HG03520 (cell line): ENCODE results near the gene RPEL1.

Source experiments
- ATAC-seq: cut with Tn5 transposase; IDR thresholded peaks from one replicate; pipeline ENCODE4 v1.9.1; 2021; ENCODE audit warnings: mild to moderate bottlenecking, moderate library complexity; ENCODE audit not compliant: unreplicated experiment

RPEL1 gene

GRCh38 chr10:103278537-103278823 lies 32.8 kb downstream of the RPEL1 start:
- ATAC-seq: no peak

DNA sequence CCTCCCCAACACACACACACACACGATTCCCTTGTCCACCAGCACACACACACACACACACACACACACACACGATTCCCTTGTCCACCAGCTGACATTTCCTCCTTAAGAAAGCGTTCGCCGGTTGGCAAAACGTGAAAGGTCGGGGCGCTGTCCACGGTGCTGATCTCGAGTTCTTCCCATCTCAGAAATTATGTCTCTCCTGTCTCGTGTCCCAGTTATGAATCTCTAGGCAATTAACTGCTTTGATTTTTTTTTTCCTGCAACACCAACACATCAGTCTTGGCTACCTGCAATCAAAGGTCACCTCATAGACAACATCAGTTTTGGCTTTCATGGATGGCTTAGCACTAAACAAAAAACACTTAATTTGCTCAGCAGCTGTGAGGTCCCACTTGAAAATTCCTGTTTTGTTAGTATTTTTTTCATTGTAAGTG lies 33.2 kb downstream of the RPEL1 start:
- ATAC-seq: no peak

DNA sequence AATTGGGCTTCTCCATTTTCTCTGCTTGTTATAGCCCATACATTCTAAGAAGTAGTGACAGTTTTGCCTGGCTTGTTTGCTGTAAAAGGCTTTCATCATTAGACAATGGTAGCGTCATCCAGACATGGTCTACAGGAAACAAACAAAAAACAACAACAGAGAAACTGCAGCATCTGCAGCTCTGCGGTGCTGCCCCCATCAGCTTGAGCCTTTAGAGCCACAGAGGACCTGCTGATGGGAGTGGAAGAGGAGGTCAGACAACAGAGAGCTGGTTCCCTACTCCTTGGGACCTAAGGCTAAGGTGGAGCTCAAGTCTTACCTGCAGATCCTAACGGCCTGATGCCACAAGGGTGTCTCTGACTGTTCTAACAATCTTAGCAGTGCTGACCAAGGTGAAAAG lies 34.3 kb downstream of the RPEL1 start:
- ATAC-seq: no peak

GRCh38 chr10:103280506-103280905 lies 34.8 kb downstream of the RPEL1 start:
- ATAC-seq: no peak

DNA sequence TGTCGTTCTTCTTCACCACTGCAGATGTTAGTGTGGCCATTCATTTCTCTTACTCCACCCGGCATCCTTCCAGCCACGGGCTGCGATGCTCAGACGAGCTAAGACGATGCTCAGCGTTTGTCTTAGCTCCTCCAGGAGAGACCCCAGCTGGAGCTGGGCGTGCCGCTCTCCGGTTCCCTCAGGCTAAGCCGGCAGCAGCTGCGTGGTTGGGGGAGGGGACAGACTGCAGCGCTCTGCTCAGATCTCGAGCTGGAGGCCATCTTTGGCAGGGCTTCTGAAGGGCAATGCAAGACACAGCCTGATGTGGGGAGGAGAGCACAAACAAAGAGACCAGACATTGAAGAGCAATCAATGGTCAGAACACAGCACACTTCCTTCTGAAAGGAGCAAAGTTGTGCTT lies 36.1 kb downstream of the RPEL1 start:
- ATAC-seq: no peak

- ATAC-seq: no peak
These were observed 37.3 kb downstream of the RPEL1 start for GRCh38 chr10:103282961-103283360.

DNA sequence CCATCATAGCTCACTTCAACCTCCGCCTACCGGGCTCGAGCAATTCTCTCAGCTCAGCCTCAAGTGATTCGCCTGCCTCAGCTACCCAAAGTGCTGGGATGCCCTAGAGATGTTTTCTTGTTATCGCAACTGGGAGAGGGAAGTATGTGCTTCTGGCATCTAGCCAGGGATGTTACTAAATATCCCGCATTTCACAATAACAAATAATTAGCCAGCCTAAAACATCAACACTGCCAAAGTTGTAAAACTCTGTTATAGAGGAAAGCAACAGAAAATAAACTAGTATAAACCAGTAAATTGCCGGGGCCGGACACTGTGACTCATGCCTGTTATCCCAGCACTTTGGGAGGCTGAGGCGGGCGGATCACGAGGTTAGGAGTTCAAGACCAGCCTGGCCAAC lies 38.5 kb downstream of the RPEL1 start:
- ATAC-seq: no peak

DNA sequence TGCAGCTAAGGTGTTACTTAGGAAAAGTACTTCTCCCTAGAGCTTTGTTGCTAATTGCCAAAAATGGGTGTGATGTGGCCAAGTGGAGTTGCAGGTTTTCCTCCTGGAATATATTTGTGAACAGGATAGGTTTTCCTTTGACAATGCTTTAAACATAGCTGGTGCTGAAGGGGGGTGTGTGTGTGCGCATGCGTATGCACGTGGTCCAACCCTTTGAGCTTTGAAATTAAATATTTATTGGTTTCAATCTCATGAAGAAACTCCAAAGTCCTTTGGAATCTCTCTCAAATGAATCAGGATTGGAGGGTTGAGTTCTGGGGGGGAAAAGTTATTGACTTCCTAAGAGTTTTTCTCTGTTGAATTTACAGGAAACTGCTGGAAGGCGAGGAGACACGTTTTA lies 42.3 kb downstream of the RPEL1 start:
- ATAC-seq: no peak

DNA sequence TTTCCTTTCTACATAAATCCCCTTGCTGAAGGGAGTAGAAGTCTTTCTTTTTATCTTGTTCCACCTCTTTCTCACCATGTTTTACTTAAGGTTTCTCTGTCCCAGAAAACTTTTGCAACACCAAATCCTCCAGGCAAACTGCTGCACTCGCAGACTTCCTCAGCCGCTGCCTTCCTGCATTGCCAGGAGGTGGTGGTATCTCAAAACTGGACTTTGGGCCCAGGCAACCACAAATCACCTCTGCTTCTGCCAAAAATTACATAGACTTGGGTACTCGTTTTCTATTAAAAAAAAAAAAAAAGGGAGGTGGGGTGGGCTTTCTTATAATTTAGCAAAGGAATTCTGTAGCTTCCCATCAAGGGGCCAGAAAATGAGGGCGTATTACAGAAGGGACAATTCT lies 45.9 kb downstream of the RPEL1 start:
- no peak for ATAC-seq

DNA sequence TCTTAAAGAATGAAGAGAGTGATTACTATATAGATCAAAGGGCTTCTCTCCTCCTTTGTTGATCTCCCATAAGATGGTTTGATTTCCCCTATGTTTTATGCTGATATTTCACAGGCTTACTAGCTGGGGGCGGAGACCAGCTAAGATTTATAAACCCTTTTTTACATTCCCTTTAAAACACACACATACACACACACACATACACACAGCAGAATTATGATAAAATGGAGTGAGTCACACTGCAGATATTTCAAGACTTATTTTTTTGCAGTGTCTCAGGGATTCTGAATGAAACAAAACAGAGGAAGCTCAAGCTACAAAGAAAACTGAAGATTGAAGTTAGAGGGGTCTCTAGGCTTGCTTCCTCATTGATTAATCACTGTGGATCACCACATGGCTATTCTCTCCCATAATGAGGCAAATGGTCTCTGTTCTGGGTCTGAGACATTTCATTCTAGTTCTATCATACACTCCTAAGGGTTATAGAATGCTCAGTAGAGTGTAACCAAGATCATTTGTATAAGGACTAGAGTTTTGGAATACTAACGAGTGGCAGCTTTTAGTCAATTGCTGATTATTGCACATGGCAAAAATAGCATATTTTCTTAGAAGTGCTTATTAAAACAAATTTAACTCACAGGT lies 49.8 kb downstream of the RPEL1 start:
- ATAC-seq: no peak
